Endothelial cell (in vitro differentiated cells): ENCODE measurements around the gene SEMA6C. TPM values are rescaled to one million over a fixed set of nuclear protein-coding genes. Genes with fewer than 3 reads are reported as not detected.
"Not testable (repeated sequence)": the region's sequence is repeated elsewhere in the genome, so short reads cannot be mapped to it uniquely, and the experiment has no call there.

Experiments
- DNase-seq: peaks from one replicate; pipeline ENCODE4 v3.0.0; 2021; ENCODE audit warnings: low spot score
- H3K27ac Mint-ChIP-seq: one replicate; pipeline ENCODE4 v1.8.0; 2021; ENCODE audit warnings: mixed read lengths, inconsistent platforms; ENCODE audit not compliant: unreplicated experiment
- H3K27me3 Mint-ChIP-seq: one replicate; pipeline ENCODE4 v1.8.0; 2021; ENCODE audit warnings: mild to moderate bottlenecking, moderate library complexity, mixed read lengths, inconsistent platforms; ENCODE audit not compliant: unreplicated experiment
- H3K36me3 Mint-ChIP-seq: one replicate; pipeline ENCODE4 v1.8.0; 2021; ENCODE audit warnings: mild to moderate bottlenecking, low read depth, mixed read lengths, inconsistent platforms; ENCODE audit not compliant: unreplicated experiment
- H3K4me1 Mint-ChIP-seq: one replicate; pipeline ENCODE4 v1.8.0; 2021; ENCODE audit warnings: mild to moderate bottlenecking, mixed read lengths, inconsistent platforms; ENCODE audit not compliant: unreplicated experiment
- H3K4me3 Mint-ChIP-seq: one replicate; pipeline ENCODE4 v1.8.0; 2021; ENCODE audit warnings: mild to moderate bottlenecking, mixed read lengths, inconsistent platforms; ENCODE audit not compliant: unreplicated experiment
- H3K9me3 Mint-ChIP-seq: one replicate; pipeline ENCODE4 v1.8.0; 2021; ENCODE audit warnings: mixed read lengths, inconsistent platforms; ENCODE audit not compliant: unreplicated experiment
- CTCF ChIP-seq: fragments of 200-600 bp; sonication (generic); IDR thresholded peaks from one replicate; pipeline ENCODE4 v1.5.0; 2021; ENCODE audit warnings: antibody characterized with exemption; ENCODE audit not compliant: unreplicated experiment
- total RNA-seq: library from RNA; stranded (reverse); fragmentation: NEBNext Ultra II Directional; extraction: Animal tissue kit (Norgen Biotek cat#: 25700); gene quantifications from one replicate; pipeline ENCODE4 v1.2.1, GENCODE V29; 2021; ENCODE audit not compliant: unreplicated experiment

SEMA6C gene
- total RNA-seq, 1 donor from 2014 or later = 214 TPM

- Mint-ChIP-seq H3K4me1 (no peaks in the 10 kb centered on the region), H3K36me3 (no peaks in the 10 kb centered on the region), H3K27me3 (no peaks in the 10 kb centered on the region), H3K4me3 (no peak overlapping the region), H3K27ac (no peak overlapping the region), H3K9me3 (no peaks in the 10 kb centered on the region)
- no peak for TF ChIP-seq CTCF
- DNase-seq = no peak
These were observed 38.1 kb downstream of the SEMA6C start for GRCh38 chr1:151108331-151108730.

DNA sequence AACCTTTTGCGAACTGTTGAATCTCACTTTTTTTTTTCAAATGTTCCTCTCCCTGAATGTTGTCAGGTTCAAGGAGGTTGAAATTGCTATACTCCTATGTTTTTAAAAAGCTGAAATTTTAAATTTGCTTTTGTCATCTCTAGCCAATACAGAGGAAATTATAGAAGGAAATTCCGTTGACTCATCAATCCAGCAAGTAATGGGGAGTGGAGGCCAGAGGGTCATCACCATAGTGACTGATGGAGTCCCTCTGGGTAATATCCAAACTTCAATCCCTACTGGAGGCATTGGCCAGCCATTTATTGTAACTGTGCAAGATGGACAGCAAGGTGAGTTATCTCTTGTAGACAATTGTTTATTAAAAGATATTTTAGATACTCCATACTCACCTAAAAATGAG lies 39.5 kb downstream of the SEMA6C start:
- Mint-ChIP-seq H3K9me3 (no peaks in the 10 kb centered on the region), H3K4me3 (no peak overlapping the region), H3K27me3 (no peaks in the 10 kb centered on the region), H3K27ac (no peak overlapping the region), H3K4me1 (no peaks in the 10 kb centered on the region), H3K36me3 (no peaks in the 10 kb centered on the region)
- no peak for TF ChIP-seq CTCF
- no peak for DNase-seq

DNA sequence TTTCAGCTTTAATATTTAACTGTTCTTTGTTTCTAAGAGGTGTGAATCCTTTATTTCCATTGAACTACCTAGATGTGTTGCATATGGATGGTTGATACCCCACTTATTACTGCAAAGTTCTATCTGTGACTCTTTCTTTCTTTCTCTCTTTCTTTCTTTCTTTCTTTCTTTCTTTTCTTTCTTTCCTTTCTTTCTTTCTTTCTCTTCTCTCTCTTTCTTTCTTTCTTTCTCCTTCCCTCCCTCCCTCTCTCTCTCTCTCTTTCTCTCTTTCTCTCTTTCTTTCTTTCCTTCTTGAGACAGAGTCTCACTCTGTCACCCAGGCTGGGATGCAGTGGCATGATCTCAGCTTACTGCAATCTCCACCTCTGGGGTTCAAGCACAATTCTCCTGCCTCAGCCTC lies 41.8 kb downstream of the SEMA6C start:
- no peaks in the 10 kb centered on the region for H3K27me3 Mint-ChIP-seq
- H3K27ac Mint-ChIP-seq = no peak overlapping the region
- H3K36me3 Mint-ChIP-seq = no peaks in the 10 kb centered on the region
- H3K9me3 Mint-ChIP-seq = no peaks in the 10 kb centered on the region
- H3K4me3 Mint-ChIP-seq = no peak overlapping the region
- no peaks in the 10 kb centered on the region for H3K4me1 Mint-ChIP-seq
- no peak for TF ChIP-seq CTCF
- DNase-seq = no peak

- H3K4me1 Mint-ChIP-seq = no peaks in the 10 kb centered on the region
- H3K4me3 Mint-ChIP-seq = no peak overlapping the region
- no peaks in the 10 kb centered on the region for H3K36me3 Mint-ChIP-seq
- H3K9me3 Mint-ChIP-seq = no peaks in the 10 kb centered on the region
- no peaks in the 10 kb centered on the region for H3K27me3 Mint-ChIP-seq
- DNase-seq = no peak
- TF ChIP-seq CTCF = no peak
- no peak overlapping the region for H3K27ac Mint-ChIP-seq
These were observed 48.3 kb downstream of the SEMA6C start for GRCh38 chr1:151098126-151098525.

DNA sequence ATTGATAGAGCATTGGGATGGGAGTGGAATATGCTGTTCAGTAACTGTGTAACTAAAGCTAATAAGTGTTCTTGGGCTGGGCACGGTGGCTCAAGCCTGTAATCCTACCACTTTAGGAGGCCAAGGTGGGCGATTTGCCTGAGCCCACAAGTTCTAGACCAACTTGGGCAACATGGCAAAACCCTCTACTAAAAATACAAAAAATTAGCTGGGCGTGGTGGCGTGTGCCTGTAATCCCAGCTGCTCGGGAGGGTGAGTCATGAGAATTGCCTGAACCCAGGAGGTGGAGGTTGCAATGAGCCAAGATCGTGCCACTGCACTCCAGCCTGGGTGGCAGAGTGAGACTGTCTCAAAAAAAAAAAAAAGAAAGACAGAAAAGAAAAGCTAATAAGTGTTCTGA lies 49.0 kb downstream of the SEMA6C start:
- H3K4me1 Mint-ChIP-seq, H3K27me3 Mint-ChIP-seq, H3K27ac Mint-ChIP-seq, H3K9me3 Mint-ChIP-seq, H3K4me3 Mint-ChIP-seq, H3K36me3 Mint-ChIP-seq, DNase-seq: not testable (repeated sequence)

DNA sequence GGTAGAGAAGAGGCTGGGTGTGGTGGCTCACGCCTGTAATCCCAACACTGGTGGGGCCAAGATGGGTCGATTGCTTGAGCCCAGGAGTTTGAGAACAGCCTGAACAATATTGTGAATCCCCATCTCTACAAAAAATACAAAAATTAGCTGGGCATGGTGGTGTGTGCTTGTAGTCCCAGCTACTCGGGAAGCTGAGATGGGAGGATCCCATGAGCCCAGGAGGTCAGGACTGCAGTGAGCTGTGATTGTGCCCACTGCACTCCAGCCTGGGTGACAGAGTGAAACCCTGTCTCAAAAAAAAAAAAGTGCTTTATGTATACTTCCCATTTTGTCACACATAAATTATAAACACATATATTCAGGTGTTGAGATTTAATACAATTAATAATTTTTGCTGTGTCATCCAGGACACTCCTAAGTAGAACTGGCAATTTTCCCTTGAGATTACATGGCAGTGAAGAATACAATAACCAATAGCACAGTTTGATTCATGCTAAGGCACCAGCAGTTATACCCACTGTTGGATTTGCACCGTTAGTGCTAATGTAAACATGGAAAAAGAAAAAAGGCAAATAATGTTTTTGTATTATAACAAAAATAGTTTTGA lies 60.4 kb downstream of the SEMA6C start:
- Mint-ChIP-seq H3K36me3 (no peaks in the 10 kb centered on the region), H3K4me1 (no peaks in the 10 kb centered on the region), H3K27me3 (no peaks in the 10 kb centered on the region), H3K27ac (no peak overlapping the region), H3K9me3 (no peaks in the 10 kb centered on the region), H3K4me3 (no peak overlapping the region)
- no peak for DNase-seq
- no peak for TF ChIP-seq CTCF
